UCSD-AML1 (cell line): ENCODE results near the gene SPTB.
A peak's percentile ranks its signal among the peaks of the same experiment; 100 is the strongest.
"Not testable (repeated sequence)": the region's sequence is repeated elsewhere in the genome, so short reads cannot be mapped to it uniquely, and the experiment has no call there.

Experiments used
- DNase-seq: peaks from one replicate; lab custom pipeline; 2025; ENCODE audit not compliant: unreplicated experiment; lab: John Stamatoyannopoulos, UW

The SPTB gene

DNA sequence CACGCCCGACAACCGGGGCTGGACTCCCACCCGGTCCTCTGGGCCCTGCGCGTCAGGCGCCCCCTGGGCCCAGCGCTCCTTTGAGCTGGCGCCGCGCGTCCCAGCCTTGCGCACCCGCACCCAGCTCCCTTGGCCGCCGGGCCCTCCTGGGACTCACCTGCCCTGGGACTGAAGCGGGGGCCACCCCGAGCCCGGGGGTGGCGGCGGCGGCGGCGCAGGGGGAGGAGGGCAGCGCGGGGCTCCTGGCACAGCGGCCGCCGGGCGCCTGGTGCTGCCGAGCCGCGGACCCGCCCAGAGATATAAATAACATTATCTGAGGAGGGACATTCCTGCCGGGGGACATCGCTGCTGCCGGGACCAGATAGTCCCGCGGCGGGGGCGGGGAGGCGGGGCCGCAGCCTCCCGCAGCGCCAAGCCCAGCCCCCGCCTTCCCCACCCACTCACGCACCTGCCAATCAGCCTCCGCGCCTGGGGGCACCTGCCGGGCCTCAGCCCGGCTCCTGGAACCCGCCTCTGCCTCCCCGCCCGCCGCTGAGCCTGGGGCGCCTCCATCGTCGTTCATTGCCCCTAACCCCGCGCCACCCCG lies at the start of gene SPTB:
Gene SPTB (minus strand): TSS at position 273 of the 586 bp plus-strand sequence. CDS start 56,813 bp downstream, outside the sequence.
- DNase-seq = no peak

DNA sequence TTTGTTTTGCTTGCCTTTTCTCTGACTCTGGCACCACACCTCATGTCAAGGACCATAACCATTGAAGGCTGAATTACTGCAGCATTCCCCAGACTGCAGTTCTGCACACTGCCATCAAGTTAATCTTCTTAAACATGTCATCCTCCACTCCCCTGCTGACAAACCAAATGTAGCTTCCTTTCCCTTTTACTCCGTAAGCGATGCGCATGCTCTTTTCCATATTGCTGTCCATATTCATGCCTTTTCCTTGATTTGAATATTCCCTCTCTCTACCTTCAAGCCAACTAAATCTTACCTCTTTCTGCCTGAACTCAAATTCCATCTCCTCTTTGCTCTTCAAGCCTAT lies 49.3 kb upstream of the SPTB start:
- DNase-seq = no peak

DNA sequence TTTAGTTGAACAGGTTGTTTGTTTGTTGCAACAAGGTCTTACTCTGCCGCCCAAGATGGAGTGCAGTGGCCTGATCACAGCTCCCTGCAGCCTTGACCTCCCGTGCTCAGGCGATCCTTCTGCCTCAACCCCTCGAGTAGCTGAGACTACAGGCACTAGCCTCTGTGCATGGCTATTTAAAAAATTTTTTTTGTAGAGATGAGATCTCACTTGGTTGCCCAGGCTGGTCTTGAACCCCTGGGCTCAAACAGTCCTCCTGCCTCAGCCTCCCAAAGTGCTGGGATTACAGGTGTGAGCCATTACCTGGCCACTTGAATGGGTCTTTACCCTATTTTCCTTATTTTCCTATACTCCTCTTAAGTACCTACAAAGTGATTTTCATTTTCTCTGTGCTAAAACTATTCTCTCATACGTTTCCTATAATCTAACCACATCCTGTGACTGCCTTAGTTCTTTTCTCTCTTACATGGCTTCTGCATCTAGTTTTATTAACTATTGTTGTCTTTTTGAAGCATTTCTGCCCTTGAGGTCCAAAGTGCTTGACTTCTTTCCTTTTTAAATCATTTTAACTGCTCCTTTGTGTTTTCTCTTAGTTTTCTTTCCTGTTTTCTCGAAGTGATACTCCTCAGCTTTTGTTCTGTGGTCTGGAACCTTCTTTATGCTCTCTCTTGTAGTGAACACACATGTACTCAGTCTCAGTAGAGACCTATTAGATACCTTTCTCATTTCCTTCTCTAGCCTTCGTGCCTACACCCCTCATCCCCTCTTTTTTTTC lies 48.7 kb upstream of the SPTB start:
- no peak for DNase-seq

DNA sequence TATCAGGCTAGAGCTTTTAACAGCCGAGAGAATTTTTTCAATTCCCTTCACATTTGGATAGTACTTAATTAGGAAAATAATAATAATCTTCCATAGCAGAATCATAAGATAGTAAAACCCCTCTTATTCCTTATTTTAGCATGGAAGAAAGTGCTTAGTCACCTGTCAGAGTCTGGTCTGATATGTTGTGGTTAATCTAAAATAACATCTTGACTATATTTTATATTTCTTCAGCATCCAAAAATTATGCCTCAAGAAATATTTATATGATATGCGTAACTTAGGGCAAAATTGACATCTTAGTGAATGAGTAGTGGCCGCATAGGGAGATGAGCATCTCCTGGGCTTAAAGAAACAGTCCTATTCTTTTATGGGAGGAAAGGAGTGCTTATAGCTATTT lies 47.3 kb upstream of the SPTB start:
- no peak for DNase-seq

DNA sequence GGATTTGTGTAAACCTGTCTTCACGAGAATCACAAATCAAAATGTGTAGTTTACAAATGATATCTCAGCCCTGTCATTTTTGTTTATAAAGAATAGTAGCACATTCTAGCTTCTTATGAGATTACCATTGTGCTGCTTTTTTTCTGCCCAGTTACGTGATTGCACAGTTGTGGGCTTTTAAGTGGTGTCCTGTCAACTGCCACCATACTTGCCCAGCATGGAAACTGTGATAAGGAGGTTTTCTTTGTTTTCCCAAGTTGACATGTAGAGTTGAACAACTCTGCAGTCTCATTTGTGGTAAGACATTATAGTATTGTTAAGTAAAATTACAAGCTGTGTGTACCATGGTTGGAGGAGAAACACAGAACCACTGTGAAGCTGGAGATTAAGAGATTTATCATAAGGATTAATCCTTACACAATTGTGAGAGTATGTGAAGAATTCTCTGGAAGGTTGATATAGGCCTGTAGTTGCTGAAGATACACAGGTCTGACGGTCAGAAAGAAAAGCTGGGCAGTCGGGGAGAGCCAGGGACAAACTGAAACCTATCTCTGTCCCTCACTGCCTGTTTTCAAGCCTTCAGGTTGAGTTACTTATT lies 46.8 kb upstream of the SPTB start:
- no peak for DNase-seq

DNA sequence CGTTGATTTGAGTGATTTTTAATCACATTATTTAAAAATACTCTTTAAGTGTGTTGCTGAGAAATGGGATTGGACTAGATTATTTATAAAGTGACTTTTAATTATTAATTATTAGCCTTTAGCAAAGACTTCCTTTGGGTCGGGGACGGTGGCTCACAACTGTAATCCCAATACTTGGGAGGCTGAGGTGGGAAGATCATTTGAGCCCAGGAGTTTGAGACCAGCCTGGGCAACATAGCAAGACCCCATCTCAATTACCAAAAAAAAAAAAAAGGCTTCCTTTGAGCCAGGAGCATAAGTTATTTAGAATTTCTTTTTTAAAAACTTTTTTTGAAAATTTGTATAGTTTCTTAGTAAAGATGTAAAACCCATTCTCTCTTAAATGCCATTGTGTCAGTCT lies 43.3 kb upstream of the SPTB start:
- DNase-seq = no peak

DNA sequence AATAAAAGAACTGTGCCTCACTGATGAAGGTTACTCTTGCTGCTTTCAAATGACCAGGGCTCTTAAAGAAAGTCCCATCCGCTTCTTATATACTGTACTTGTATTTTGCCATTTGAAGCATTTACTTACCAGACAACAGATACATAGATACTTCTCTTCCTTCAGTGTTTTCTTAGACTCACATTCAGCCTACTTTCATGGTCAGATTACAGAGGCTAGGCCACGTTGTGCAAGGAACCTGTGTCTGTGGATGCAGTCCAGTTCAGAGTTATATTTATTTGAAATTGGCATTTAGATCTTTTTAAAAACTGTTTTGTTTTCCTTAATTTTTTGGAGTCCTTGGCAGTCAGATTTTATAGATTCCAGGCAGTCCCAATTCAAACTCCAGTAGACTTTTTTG lies 40.8 kb upstream of the SPTB start:
- no peak for DNase-seq

DNA sequence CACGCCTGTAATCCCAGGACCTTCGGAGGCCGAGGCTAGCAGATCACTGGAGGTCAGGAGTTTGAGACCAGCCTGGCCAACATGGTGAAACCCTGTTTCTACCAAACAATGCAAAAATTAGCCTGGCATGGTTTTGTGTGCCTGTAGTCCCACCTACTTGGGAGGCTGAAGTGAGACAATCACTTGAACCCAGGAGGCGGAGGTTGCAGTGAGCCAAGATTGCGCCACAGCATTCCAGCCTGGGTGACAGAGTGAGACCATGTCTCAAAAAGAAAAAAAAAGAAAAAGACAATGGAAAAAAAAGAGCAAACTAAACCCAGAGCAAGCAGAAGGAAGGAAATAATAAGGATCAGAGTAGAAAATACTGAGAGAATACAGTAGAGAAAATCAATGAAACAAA lies 39.9 kb upstream of the SPTB start:
- DNase-seq = no peak

DNA sequence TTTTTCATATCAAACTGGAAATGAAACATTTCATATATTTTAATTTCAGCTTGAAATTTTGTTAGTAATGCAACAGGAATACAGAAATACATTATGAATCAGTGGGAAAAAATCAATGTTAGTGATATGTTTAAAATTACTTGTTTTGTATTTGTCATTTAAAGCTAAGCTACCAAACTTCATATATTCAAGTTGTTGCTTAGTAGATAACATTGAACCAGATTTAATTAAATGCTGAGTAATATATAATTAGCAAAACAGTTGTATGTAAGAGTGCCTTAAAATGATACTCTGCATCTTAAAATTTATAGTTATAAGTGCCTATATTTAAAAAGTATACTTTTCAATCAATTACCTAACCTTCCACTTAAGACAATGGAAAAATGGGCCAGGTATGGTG lies 39.5 kb upstream of the SPTB start:
- DNase-seq = no peak

DNA sequence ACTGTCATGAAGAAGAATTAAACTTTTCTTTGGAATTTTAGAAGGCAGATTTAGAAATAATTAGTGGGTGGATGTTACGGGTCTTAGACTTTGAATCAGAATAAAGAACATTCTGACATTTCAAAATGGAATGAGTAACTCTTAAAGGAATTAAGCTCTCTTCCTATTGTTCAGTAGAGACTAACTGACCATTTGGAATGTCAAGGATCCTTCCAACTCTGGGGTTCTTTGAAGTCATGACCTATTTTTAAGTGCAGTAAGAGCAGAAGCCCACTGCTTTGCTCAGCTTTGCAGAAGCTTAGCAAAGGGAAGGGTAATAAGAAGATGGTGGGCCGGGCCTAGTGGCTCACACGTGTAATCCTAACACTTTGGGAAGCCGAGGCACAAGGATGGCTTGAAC lies 38.5 kb upstream of the SPTB start:
- DNase-seq = no peak

DNA sequence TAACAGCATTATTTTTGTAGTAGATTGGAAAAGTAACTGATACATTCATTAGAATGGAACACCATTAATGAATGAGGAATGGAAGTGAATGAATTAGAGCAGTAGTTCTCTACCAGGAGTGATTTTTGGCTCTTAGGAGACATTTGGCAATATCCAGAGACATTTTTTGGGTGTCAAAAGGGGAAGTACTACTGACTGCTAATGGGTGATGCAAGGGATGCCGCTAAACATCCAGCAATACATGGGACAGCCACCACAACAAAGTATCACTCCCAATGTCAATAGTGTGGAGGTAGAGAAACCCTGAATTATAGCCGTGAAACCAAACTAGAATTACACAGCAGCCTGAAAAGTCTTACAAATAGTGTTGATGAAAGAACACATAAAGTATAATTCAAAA lies 36.1 kb upstream of the SPTB start:
- DNase-seq = no peak

DNA sequence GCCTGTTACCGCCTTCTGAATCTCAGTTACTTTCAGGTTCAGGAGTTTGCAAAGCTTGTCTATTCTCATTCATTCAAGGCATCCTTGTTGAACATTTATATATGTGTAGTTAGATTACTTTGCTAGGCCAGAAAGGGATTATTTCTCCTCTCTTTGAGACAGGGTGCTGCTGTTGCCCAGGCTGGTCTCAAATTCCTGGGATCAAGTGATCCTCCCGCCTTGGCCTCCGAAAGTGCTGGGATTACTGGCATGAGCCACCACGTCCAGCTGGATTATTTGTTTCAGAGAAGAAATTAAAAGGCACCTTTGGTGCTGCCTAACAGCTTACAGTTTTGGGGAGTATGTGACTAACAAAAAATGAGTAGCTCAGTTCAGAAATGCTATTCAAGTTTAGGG lies 35.3 kb upstream of the SPTB start:
- no peak for DNase-seq

DNA sequence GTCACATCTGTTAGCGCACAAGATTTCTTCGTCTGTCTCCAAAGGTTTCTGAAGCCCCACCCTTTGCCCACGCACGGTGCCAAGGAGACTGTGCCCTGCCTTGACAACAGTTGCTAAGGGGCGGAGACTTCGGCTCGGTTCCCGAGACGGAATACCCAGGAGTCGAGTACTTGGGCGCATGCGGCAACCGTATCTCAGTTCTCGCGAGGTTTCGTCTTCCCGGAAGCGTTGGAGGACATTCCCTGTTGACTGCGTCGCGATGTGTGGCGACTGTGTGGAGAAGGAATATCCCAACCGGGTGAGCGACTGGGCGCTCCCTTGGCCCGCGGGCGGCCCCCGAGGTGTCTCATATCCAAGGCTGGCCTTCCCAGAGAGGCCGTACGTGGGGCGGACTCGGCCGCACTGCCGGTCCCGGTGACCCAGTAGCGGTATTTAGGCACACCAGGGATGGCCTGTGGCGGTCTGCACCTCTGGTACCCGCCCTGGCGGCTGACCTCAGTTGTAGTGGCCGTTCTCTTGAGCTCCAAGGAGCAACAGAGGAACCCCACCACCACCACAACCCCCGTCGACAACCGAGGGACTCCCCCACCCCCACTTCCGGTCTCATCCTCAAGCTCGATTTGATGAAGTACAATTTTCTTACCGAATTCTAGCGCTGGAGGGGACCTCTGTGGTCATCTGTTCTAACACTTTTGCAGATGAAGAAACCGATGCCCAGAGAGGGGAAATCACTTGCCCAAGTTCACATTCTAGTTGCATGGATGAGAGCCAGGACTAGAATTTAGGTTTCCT lies 34.7 kb upstream of the SPTB start, which contains the start of gene CHURC1:
Gene CHURC1 (plus strand): TSS at position 219 of the 792 bp plus-strand sequence. CDS start 41 bp downstream, at position 260.
- peak; percentile 96 for DNase-seq

DNA sequence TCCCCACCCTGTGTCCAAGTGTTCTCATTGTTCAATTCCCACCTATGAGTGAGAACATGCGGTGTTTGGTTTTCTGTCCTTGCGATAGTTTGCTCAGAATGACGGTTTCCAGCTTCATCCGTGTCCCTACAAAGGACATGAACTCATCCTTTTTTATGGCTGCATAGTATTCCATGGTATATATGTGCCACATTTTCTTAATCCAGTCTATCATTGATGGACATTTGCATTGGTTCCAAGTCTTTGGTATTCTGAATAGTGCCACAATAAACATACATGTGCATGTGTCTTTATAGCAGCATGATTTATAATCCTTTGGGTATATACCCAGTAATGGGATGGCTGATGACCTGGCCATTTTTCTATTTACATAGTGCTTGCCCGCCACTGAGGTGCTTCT lies 33.8 kb upstream of the SPTB start:
- DNase-seq = not testable (repeated sequence)

DNA sequence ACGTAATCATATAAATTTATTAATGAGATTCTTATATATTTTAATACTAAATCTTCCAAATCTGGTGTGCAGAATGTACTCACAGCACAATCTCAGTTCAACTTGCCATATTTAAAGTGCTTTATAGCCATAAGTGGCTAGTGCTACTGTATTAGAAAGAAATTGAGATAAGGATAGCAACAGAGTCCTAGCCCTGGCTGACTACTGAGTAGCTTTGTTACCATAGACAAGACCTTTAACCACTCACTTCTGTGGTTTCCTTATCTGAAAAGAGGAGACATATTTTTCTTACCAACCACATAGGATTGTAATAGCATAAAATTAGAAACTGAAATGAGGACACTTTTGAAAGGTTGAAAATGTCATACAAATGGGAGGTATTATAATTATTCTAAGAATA lies 32.6 kb upstream of the SPTB start:
- no peak for DNase-seq

DNA sequence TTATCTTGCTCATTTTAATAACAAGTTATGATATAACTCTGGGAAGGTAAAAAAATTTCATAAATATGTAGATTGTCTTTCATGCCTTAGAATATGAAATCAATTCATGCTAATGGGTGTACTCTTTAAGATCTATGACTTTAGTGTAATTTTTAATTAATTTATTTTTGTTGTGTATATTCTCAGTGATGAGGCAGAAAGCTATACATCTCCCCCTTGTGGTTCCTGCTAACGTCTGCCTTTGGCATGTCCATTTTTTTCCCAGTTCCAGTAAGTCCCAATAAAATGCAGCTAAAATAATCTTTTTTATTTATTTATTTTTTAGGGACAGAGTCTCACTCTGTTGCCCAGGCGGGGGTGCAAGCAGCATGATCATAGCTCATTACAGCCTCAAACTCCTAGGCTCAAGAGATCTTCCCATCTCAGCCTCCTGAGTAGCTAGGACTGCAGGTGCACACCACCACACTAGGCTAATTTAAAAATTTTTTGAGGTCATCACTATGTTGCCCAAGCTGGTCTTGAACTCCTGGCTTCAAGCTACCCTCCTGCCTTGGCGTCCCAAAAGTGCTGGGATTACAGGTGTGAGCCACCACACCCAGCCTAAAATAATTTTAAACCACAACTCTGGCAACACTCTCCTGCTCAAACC lies 31.3 kb upstream of the SPTB start:
- no peak for DNase-seq

DNA sequence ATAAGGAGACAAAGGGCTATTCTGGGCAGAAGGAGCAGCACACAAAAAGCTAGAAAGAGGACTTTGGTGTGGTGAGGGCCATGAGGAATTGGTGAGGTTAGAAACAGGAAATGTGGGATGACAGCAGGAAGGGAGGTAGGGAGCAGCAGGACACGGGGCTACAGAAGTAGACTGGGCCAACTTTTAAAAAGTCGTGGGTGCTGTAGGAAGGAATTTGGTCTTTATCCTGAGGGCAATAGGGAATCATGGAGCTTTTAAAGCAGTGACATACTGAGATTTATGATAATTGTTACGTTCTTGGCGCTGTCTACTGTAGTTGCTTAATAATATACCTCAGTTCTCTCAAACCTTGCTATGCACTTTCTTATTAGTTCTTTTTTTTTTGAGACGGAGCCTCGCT lies 26.3 kb upstream of the SPTB start:
- no peak for DNase-seq

DNA sequence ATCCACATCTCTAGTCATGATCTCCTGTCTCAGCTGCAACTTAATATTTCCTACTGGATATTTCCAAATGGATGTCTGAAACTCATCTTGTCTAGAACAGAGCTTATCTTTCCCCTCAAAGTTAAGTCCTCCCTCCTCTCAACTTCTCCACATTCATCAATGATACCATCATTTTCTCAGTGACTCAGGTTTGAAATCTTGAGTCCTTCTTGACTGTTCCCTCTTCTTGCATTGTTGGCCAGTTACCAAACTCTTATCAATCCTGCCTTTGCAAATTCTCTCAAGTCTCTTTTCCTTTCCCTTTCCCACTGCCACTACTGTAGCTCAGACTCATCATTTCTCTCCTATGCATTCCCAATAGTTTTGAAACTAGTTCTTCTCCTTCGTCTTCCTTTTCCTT lies 20.3 kb upstream of the SPTB start:
- DNase-seq = no peak

DNA sequence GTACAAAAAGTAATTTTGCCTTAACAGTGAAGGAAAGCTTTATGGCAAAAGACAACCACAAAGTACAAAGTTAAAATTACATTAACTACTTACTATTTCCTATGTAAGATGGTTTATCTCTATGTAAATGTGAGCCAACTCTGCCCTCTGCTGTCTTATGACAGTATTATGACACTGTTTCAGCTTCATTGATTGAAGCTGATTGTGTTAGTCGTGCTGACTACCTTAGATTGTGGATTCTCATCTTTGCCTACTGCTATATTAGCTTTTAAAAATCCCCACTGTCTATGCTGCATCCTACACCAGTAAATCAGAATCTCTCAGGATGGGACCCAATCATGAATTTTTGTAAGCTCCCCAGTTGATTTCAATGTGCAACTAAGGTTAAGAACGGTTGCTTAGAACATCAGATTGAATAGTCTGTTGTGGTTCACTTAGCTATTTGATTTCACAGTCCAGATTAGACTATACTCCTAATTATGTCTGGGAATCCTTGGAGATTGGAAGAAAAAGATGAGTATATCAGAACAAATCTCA lies 12.2 kb upstream of the SPTB start:
- DNase-seq = no peak

DNA sequence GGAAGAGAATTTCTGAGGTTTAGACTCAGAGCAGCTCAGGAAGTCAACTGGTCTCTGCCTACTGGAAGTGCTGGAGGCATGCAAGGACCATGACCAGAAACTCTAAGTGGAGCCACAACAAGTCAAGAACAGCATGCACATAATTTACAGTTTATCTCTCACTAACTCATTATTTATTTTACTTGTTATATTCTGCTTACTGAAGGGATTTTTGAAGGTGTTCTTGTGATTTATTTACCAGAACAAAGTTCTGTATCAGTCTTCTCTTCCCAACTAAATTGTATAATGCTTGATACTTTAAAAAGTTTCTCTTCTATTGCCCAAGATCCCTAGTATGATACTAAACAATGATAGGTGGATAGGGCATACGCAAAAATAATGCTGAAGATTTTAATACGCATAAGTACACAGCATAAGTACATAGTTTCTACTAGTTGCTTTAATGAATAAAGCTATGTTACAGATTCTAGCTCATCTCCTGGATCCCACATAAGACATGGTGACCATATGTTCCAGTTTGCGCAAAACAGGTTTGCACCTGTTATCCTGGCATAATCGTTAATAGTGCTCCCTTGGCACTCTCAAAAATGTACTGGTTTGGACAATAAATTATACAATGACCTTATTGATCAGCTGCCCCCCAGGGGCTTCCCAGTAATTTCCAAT lies 11.6 kb upstream of the SPTB start:
- DNase-seq = no peak
